SK-N-SH (cell line): ENCODE measurements around the gene CCDC141. TPM values are rescaled to one million over a fixed set of nuclear protein-coding genes. Genes with fewer than 3 reads are reported as not detected.

Experiments used
- CTCF ChIA-PET: fragments of 300-600, 350-600 bp; formaldehyde crosslinking; extraction: SDS; loops from one replicate; lab custom pipeline; 2021; lab: Yijun Ruan, JAX
- POLR2A ChIA-PET: fragments of 350-600 bp; sonication (Branson Sonifier 250); formaldehyde crosslinking; extraction: SDS; loops from one replicate; lab custom pipeline; 2020; ENCODE audit warnings: antibody characterized with exemption, inconsistent platforms; lab: Yijun Ruan, JAX
- DNase-seq: peaks from one replicate; pipeline ENCODE4 v3.0.0; 2012
- H2AFZ ChIP-seq: fragments of 200-600 bp; sonication (generic); 2 replicates; pipeline ENCODE4 v1.8.1; 2016; ENCODE audit warnings: antibody characterized with exemption, mild to moderate bottlenecking, low read depth
- H3F3A ChIP-seq: fragments of 200-600 bp; sonication (generic); replicated peaks from 2 replicates; pipeline ENCODE3; 2016; ENCODE audit warnings: antibody characterized with exemption, mild to moderate bottlenecking; ENCODE audit not compliant: insufficient read depth
- H3K27ac ChIP-seq, 2 experiments: fragments of 200-500 bp in 1 of 2; fragments of 200-600 bp in 1 of 2; sonication (Bioruptor generic) in 1 of 2; sonication (generic), shearing (Covaris generic) in 1 of 2; 2 replicates each; pipeline versions ENCODE4 v1.5.1 to v1.6.1; 2014 to 2016; ENCODE audit warnings: low read depth in 2 of 2, inconsistent platforms in 1 of 2, low read length in 1 of 2, mild to moderate bottlenecking in 1 of 2, mixed read lengths in 1 of 2
- H3K27me3 ChIP-seq: fragments of 200-600 bp; sonication (generic), shearing (Covaris generic); 2 replicates; pipeline ENCODE4 v1.6.1; 2016; ENCODE audit warnings: mixed run types; ENCODE audit not compliant: insufficient read depth
- H3K36me3 ChIP-seq, 2 experiments: fragments of 200-500 bp in 1 of 2; fragments of 200-600 bp in 1 of 2; sonication (Bioruptor generic) in 1 of 2; sonication (generic) in 1 of 2; replicated peaks in 1 of 2; 2 replicates each; pipeline versions ENCODE3 to v1.5.1; 2014 to 2016; ENCODE audit warnings: low read length in 1 of 2, mild to moderate bottlenecking in 1 of 2; ENCODE audit not compliant: insufficient read depth in 2 of 2, control insufficient read depth in 1 of 2
- H3K4me1 ChIP-seq, 2 experiments: fragments of 200-500 bp in 1 of 2; fragments of 200-600 bp in 1 of 2; sonication (Bioruptor generic) in 1 of 2; sonication (generic), shearing (Covaris generic) in 1 of 2; 2 replicates each; pipeline versions ENCODE4 v1.5.1 to v1.6.1; 2014 to 2016; ENCODE audit warnings: low read depth in 1 of 2, low read length in 1 of 2, mixed run types in 1 of 2; ENCODE audit not compliant: insufficient read depth in 2 of 2, control insufficient read depth in 1 of 2
- H3K4me2 ChIP-seq: fragments of 200-600 bp; sonication (generic), shearing (Covaris generic); 2 replicates; pipeline ENCODE4 v1.6.1; 2017; ENCODE audit warnings: mixed run types
- H3K4me3 ChIP-seq, 2 experiments: fragments of 200-500 bp in 1 of 2; fragments of 200-600 bp in 1 of 2; sonication (Bioruptor generic) in 1 of 2; sonication (generic), shearing (Covaris generic) in 1 of 2; 2 replicates each; pipeline versions ENCODE4 v1.5.1 to v1.8.1; 2014 to 2016; ENCODE audit warnings: low read depth in 2 of 2, inconsistent platforms in 1 of 2, low read length in 1 of 2, mild to moderate bottlenecking in 1 of 2, mixed read lengths in 1 of 2, moderate library complexity in 1 of 2
- H3K79me2 ChIP-seq: fragments of 200-600 bp; sonication (generic); 2 replicates; pipeline ENCODE4 v1.8.1; 2017; ENCODE audit warnings: mild to moderate bottlenecking; ENCODE audit not compliant: insufficient read depth
- H3K9ac ChIP-seq: fragments of 200-600 bp; sonication (generic); 2 replicates; pipeline ENCODE4 v1.6.1; 2017; ENCODE audit warnings: mixed run types
- H3K9me2 ChIP-seq: fragments of 200-600 bp; sonication (generic); 2 replicates; pipeline ENCODE4 v1.6.1; 2017; ENCODE audit warnings: mixed run types
- H3K9me3 ChIP-seq: fragments of 200-600 bp; sonication (generic); 2 replicates; pipeline ENCODE4 v1.6.1; 2017; ENCODE audit warnings: mixed run types, mild to moderate bottlenecking, moderate library complexity
- H4K20me1 ChIP-seq: fragments of 200-600 bp; sonication (generic); 2 replicates; pipeline ENCODE4 v1.6.1; 2017; ENCODE audit warnings: mild to moderate bottlenecking, mixed run types; ENCODE audit not compliant: insufficient read depth
- CHD2 ChIP-seq: fragments of 150-350 bp; IDR thresholded peaks from 2 replicates; pipeline ENCODE4 v1.6.1; 2018; ENCODE audit warnings: low read length; ENCODE audit not compliant: partially characterized antibody
- CTCF ChIP-seq: fragments of 200-600 bp; sonication (generic); IDR thresholded peaks from 2 replicates; pipeline ENCODE4 v1.6.1; 2017; ENCODE audit warnings: antibody characterized with exemption, mild to moderate bottlenecking, moderate library complexity
- ELF1 ChIP-seq: IDR thresholded peaks from 2 replicates; pipeline ENCODE4 v1.4.0; 2012
- FOXM1 ChIP-seq: IDR thresholded peaks from 2 replicates; pipeline ENCODE4 v1.4.0; 2012; ENCODE audit warnings: low read depth, mild to moderate bottlenecking
- GABPA ChIP-seq: IDR thresholded peaks from 2 replicates; pipeline ENCODE4 v1.4.0; 2012; ENCODE audit warnings: low read depth, mild to moderate bottlenecking
- GATA2 ChIP-seq: sonication (generic); formaldehyde crosslinking; IDR thresholded peaks from 2 replicates; pipeline ENCODE4 v1.5.0; 2020; ENCODE audit warnings: mild to moderate bottlenecking, missing genetic modification reagents
- IRF3 ChIP-seq: fragments of 150-350 bp; IDR thresholded peaks from 2 replicates; pipeline ENCODE4 v1.6.1; 2016; ENCODE audit warnings: mild to moderate bottlenecking, low read depth, low read length
- MAX ChIP-seq: IDR thresholded peaks from 2 replicates; pipeline ENCODE4 v1.4.0; 2012; ENCODE audit warnings: low read depth
- MEF2A ChIP-seq: IDR thresholded peaks from 2 replicates; pipeline ENCODE4 v1.4.0; 2012; ENCODE audit warnings: low read depth, borderline replicate concordance
- NFIC ChIP-seq: IDR thresholded peaks from 2 replicates; pipeline ENCODE4 v1.4.0; 2012; ENCODE audit warnings: borderline replicate concordance
- POLR2AphosphoS5 ChIP-seq: IDR thresholded peaks from 2 replicates; pipeline ENCODE4 v1.6.1; 2012; ENCODE audit warnings: low read depth, low read length
- RAD21 ChIP-seq: IDR thresholded peaks from 2 replicates; pipeline ENCODE4 v1.6.1; 2012; ENCODE audit warnings: mild to moderate bottlenecking, low read length
- RCOR1 ChIP-seq: fragments of 150-350 bp; IDR thresholded peaks from 2 replicates; pipeline ENCODE4 v1.6.1; 2017; ENCODE audit warnings: antibody characterized with exemption, low read length
- RFX5 ChIP-seq: IDR thresholded peaks from 2 replicates; pipeline ENCODE4 v1.6.1; 2012; ENCODE audit warnings: mild to moderate bottlenecking, improper control_type of control experiment, low read length
- TAF1 ChIP-seq: IDR thresholded peaks from 2 replicates; pipeline ENCODE4 v1.6.1; 2012; ENCODE audit warnings: low read depth, mild to moderate bottlenecking, low read length, moderate library complexity, borderline replicate concordance
- TCF12 ChIP-seq: IDR thresholded peaks from 2 replicates; pipeline ENCODE4 v1.4.0; 2012
- YY1 ChIP-seq: IDR thresholded peaks from 2 replicates; pipeline ENCODE4 v1.4.0; 2012; ENCODE audit warnings: low read depth, mild to moderate bottlenecking
- WGBS: methylation state at CpG from one replicate; pipeline ENCODE4 v1.1.6; 2017; ENCODE audit warnings: low lambda C conversion rate; 5-methylcytosine and 5-hydroxymethylcytosine counted together
- polyA plus RNA-seq, 3 experiments: library from polyadenylated mRNA; depleted of rRNA; stranded (reverse); fragments of >200 nt; gene quantifications; 2 replicates each; pipeline ENCODE4 v1.2.3, GENCODE V29; 2012
- TF ChIP-seq, protein P1 (sequence below): IDR thresholded peaks from 2 replicates; pipeline ENCODE4; 2012
- TF ChIP-seq, protein P2 (sequence below): IDR thresholded peaks from 2 replicates; pipeline ENCODE4 v1.6.1; 2012; ENCODE audit warnings: mild to moderate bottlenecking, low read depth, low read length, moderate library complexity

Gene CCDC141
- polyA plus RNA-seq, 1 of the 3 experiments (the other 2 are of a cell fraction), result 0.02 TPM

GRCh38 chr2:178908810-178909209 is 141.1 kb downstream of the CCDC141 start (continued):
- TF ChIP-seq IRF3, result no peak

DNA sequence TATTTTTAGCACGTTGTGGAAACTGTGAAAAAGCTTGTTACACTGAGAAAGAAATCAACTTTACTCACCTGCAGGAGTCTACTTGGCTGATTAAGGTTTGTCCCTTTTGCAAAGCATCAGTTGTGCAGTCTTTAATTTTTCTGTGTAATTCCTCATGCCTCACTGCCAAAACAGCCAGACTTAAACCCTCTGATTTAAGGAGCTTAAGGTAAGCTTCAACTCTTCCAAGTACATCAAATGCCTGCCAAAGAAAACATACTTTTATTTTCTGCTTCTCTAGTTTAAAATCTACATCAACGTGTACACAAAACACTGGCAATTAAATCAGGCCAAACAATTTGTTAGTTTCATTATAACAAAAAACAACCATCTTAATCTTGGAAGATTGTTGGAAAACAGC is 144.7 kb downstream of the CCDC141 start:
- Histone ChIP-seq H2AFZ (no peak overlapping the region), H3K4me1 (no peaks in the 10 kb centered on the region), H3K9me2 (no peaks in the 10 kb centered on the region), H3K27ac (no peak overlapping the region), H3K9me3 (no peaks in the 10 kb centered on the region), H3K4me3 (no peak overlapping the region), H3K36me3 (no peaks in the 10 kb centered on the region), H4K20me1 (no peaks in the 10 kb centered on the region), H3F3A (no peaks in the 10 kb centered on the region), H3K4me2 (no peak overlapping the region), H3K9ac (no peak overlapping the region), H3K79me2 (no peaks in the 10 kb centered on the region), H3K27me3 (no peaks in the 10 kb centered on the region)
- ChIA-PET CTCF (interaction anchor here (1.6 to 3.1 kb wide), 5 partner anchors 10 to 224 kb away, joined by 3 to 18 read pairs (median 6); no protein-coding TSS in a partner anchor), POLR2A (no interaction called here)
- 30% methylated on average over 2 of the region's 2 CpGs for WGBS
- DNase-seq, result no peak
- TF ChIP-seq POLR2AphosphoS5 (no peak), RCOR1 (no peak), CTCF (no peak), MEF2A (no peak), RFX5 (no peak), TCF12 (no peak), CHD2 (no peak), GABPA (no peak), ELF1 (no peak), FOXM1 (no peak), YY1 (no peak), GATA2 (CRISPR knock-in tag) (no peak), NFIC (no peak), RAD21 (no peak), IRF3 (no peak), TAF1 (no peak), MAX (no peak)
- TF ChIP-seq, protein P1, sequence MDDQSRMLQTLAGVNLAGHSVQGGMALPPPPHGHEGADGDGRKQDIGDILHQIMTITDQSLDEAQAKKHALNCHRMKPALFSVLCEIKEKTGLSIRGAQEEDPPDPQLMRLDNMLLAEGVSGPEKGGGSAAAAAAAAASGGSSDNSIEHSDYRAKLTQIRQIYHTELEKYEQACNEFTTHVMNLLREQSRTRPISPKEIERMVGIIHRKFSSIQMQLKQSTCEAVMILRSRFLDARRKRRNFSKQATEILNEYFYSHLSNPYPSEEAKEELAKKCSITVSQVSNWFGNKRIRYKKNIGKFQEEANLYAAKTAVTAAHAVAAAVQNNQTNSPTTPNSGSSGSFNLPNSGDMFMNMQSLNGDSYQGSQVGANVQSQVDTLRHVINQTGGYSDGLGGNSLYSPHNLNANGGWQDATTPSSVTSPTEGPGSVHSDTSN, result no peak
- TF ChIP-seq, protein P2, sequence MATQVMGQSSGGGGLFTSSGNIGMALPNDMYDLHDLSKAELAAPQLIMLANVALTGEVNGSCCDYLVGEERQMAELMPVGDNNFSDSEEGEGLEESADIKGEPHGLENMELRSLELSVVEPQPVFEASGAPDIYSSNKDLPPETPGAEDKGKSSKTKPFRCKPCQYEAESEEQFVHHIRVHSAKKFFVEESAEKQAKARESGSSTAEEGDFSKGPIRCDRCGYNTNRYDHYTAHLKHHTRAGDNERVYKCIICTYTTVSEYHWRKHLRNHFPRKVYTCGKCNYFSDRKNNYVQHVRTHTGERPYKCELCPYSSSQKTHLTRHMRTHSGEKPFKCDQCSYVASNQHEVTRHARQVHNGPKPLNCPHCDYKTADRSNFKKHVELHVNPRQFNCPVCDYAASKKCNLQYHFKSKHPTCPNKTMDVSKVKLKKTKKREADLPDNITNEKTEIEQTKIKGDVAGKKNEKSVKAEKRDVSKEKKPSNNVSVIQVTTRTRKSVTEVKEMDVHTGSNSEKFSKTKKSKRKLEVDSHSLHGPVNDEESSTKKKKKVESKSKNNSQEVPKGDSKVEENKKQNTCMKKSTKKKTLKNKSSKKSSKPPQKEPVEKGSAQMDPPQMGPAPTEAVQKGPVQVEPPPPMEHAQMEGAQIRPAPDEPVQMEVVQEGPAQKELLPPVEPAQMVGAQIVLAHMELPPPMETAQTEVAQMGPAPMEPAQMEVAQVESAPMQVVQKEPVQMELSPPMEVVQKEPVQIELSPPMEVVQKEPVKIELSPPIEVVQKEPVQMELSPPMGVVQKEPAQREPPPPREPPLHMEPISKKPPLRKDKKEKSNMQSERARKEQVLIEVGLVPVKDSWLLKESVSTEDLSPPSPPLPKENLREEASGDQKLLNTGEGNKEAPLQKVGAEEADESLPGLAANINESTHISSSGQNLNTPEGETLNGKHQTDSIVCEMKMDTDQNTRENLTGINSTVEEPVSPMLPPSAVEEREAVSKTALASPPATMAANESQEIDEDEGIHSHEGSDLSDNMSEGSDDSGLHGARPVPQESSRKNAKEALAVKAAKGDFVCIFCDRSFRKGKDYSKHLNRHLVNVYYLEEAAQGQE, result no peak
